CD14-positive monocyte (primary cell): ENCODE measurements around the gene RYR3. TPM values are rescaled to one million over a fixed set of nuclear protein-coding genes. Genes with fewer than 3 reads are reported as not detected.

Source experiments
- DNase-seq, 3 donors: peaks; one replicate each; pipeline ENCODE4 v3.0.0-alpha.2; 2011 to 2022
- H2AFZ ChIP-seq: 2 replicates; pipeline ENCODE4 v1.6.0; 2012; ENCODE audit warnings: mild to moderate bottlenecking, low read depth, low read length, inconsistent platforms; ENCODE audit not compliant: insufficient read depth, poor library complexity, severe bottlenecking
- H3K27ac ChIP-seq, 2 donors: 1 replicate in 1 of 2; 2 replicates in 1 of 2; pipeline ENCODE4 v1.5.1; 2012 to 2013; ENCODE audit warnings: low read length in 2 of 2, control low read depth in 1 of 2, inconsistent platforms in 1 of 2, low read depth in 1 of 2, mild to moderate bottlenecking in 1 of 2
- H3K27me3 ChIP-seq, 2 donors: one replicate each; pipeline versions ENCODE4 v1.6.0 to v1.6.1; 2011 to 2013; ENCODE audit warnings: low read length in 2 of 2; ENCODE audit not compliant: control insufficient read depth in 2 of 2, insufficient read depth in 2 of 2
- H3K36me3 ChIP-seq, 2 donors: replicated peaks in 1 of 2; 1 replicate in 1 of 2; 2 replicates in 1 of 2; pipeline versions ENCODE4 v1.5.1 to v1.6.1; 2012 to 2013; ENCODE audit warnings: low read length in 2 of 2, control low read depth in 1 of 2, inconsistent platforms in 1 of 2, mild to moderate bottlenecking in 1 of 2; ENCODE audit not compliant: insufficient read depth in 2 of 2, control insufficient read depth in 1 of 2
- H3K4me1 ChIP-seq, 2 donors: 1 replicate in 1 of 2; 2 replicates in 1 of 2; pipeline versions ENCODE4 v1.5.1 to v1.6.1; 2012 to 2013; ENCODE audit warnings: low read length in 2 of 2, control low read depth in 1 of 2, inconsistent platforms in 1 of 2, mild to moderate bottlenecking in 1 of 2, moderate library complexity in 1 of 2; ENCODE audit not compliant: insufficient read depth in 2 of 2, control insufficient read depth in 1 of 2
- H3K4me2 ChIP-seq: replicated peaks from 2 replicates; pipeline ENCODE3; 2012; ENCODE audit warnings: low read length, moderate library complexity, mild to moderate bottlenecking; ENCODE audit not compliant: poor library complexity, severe bottlenecking; ENCODE audit errors: extremely low read depth
- H3K4me3 ChIP-seq, 3 experiments: fragments of 200-600 bp in 1 of 3; sonication (generic) in 1 of 3; replicated peaks in 1 of 3; 1 replicate in 2 of 3; 2 replicates in 1 of 3; pipeline ENCODE4 v1.5.1; 2011 to 2013; ENCODE audit warnings: low read length in 3 of 3, mild to moderate bottlenecking in 3 of 3, control low read depth in 2 of 3, low read depth in 2 of 3, inconsistent platforms in 1 of 3, moderate library complexity in 1 of 3
- H3K79me2 ChIP-seq: 2 replicates; pipeline ENCODE4 v1.6.0; 2012; ENCODE audit warnings: mild to moderate bottlenecking, control low read depth, inconsistent platforms, low read length, moderate library complexity; ENCODE audit not compliant: insufficient read depth
- H3K9ac ChIP-seq: 2 replicates; pipeline ENCODE4 v1.6.0; 2017; ENCODE audit warnings: low read length, mild to moderate bottlenecking; ENCODE audit not compliant: insufficient read depth, poor library complexity, severe bottlenecking
- H3K9me3 ChIP-seq, 2 donors: replicated peaks in 1 of 2; 1 replicate in 1 of 2; 2 replicates in 1 of 2; pipeline versions ENCODE4 v1.5.1 to v1.6.1; 2012 to 2013; ENCODE audit warnings: low read length in 2 of 2, control low read depth in 1 of 2; ENCODE audit not compliant: control insufficient read depth in 1 of 2, insufficient read depth in 1 of 2
- H4K20me1 ChIP-seq: 2 replicates; pipeline ENCODE4 v1.6.0; 2012; ENCODE audit warnings: mild to moderate bottlenecking, low read length, control low read depth, moderate library complexity; ENCODE audit not compliant: insufficient read depth
- H3K27ac Mint-ChIP-seq, 7 donors: one replicate each; pipeline ENCODE4 v1.8.0; 2020; ENCODE audit warnings: mild to moderate bottlenecking in 7 of 7, mixed read lengths in 7 of 7, moderate library complexity in 6 of 7, inconsistent platforms in 2 of 7
- H3K27me3 Mint-ChIP-seq, 3 donors: one replicate each; pipeline ENCODE4 v1.8.0; 2021 to 2022; ENCODE audit warnings: low read depth in 3 of 3, mild to moderate bottlenecking in 3 of 3, mixed read lengths in 3 of 3, moderate library complexity in 3 of 3, inconsistent platforms in 1 of 3
- H3K36me3 Mint-ChIP-seq, 2 donors: one replicate each; pipeline ENCODE4 v1.8.0; 2020; ENCODE audit warnings: mixed read lengths in 2 of 2, inconsistent platforms in 1 of 2, mild to moderate bottlenecking in 1 of 2
- H3K4me1 Mint-ChIP-seq: one replicate; pipeline ENCODE4 v1.8.0; 2020; ENCODE audit warnings: mild to moderate bottlenecking, mixed read lengths
- H3K4me3 Mint-ChIP-seq, 2 donors: one replicate each; pipeline ENCODE4 v1.8.0; 2020; ENCODE audit warnings: mild to moderate bottlenecking in 2 of 2, mixed read lengths in 2 of 2, moderate library complexity in 1 of 2
- H3K9me3 Mint-ChIP-seq, 7 donors: one replicate each; pipeline ENCODE4 v1.8.0; 2020 to 2022; ENCODE audit warnings: mixed read lengths in 7 of 7, mild to moderate bottlenecking in 6 of 7, moderate library complexity in 6 of 7, inconsistent platforms in 2 of 7
- WGBS: methylation state at CpG from one replicate; pipeline ENCODE4 v1.1.5; 2013; ENCODE audit warnings: missing lambda C conversion rate; ENCODE audit not compliant: insufficient coverage; 5-methylcytosine and 5-hydroxymethylcytosine counted together
- intact Hi-C, 2 donors: fragments of 100-400 bp; cut with micrococcal nuclease; formaldehyde crosslinking; loops; one replicate each; pipeline versions ENCODE4 v1.15.0 to v1.15.1; 2023
- polyA plus RNA-seq, 3 donors: library from polyadenylated mRNA; depleted of rRNA in 1 of 3; unstranded in 2 of 3; stranded (reverse) in 1 of 3; fragments of 300-500 nt in 2 of 3; fragments of >200 nt in 1 of 3; fragmentation: Illumina TruSeq in 2 of 3; gene quantifications; 1 replicate in 2 of 3; 2 replicates in 1 of 3; pipeline ENCODE4 v1.2.3, GENCODE V29; 2012 to 2021
- TF ChIP-seq, protein P1 (sequence below): fragments of 200-600 bp; IDR thresholded peaks from one replicate; pipeline ENCODE4 v1.8.0; 2022; ENCODE audit warnings: antibody characterized with exemption, mild to moderate bottlenecking

RYR3 gene
- polyA plus RNA-seq, 3 donors, result not detected

DNA sequence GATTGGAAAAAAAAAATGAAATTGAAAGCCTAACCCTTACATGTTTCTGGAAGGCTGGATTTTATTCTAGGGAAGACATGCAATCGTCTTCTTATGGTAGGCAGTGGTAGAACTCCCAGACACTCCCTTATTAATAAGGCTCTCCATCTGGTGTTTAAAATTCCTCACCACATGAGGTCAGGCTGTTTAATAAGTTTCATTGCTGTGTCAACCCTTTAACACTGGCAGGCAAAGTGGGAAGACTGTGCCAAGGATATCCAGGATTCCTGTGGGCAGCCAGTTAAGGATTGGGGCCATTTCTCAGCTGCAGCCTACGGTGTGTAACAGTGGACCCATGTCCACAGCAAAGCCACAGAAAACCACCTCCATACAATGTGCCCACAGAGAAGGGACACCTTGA lies 432.0 kb downstream of the RYR3 start:
- H3K4me3 Mint-ChIP-seq, result no peak overlapping the region
- TF ChIP-seq, protein P1, sequence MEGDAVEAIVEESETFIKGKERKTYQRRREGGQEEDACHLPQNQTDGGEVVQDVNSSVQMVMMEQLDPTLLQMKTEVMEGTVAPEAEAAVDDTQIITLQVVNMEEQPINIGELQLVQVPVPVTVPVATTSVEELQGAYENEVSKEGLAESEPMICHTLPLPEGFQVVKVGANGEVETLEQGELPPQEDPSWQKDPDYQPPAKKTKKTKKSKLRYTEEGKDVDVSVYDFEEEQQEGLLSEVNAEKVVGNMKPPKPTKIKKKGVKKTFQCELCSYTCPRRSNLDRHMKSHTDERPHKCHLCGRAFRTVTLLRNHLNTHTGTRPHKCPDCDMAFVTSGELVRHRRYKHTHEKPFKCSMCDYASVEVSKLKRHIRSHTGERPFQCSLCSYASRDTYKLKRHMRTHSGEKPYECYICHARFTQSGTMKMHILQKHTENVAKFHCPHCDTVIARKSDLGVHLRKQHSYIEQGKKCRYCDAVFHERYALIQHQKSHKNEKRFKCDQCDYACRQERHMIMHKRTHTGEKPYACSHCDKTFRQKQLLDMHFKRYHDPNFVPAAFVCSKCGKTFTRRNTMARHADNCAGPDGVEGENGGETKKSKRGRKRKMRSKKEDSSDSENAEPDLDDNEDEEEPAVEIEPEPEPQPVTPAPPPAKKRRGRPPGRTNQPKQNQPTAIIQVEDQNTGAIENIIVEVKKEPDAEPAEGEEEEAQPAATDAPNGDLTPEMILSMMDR, result no peak
- H3K4me3 ChIP-seq, result no peak overlapping the region
- no peaks in the 10 kb centered on the region for H3K9me3 ChIP-seq
- H3K4me2 ChIP-seq, result no peak overlapping the region
- no peak overlapping the region for H3K9ac ChIP-seq
- no peaks in the 10 kb centered on the region for H3K27me3 ChIP-seq
- no peaks in the 10 kb centered on the region for H4K20me1 ChIP-seq
- DNase-seq, result no peak
- H3K36me3 Mint-ChIP-seq, result no peaks in the 10 kb centered on the region
- H3K79me2 ChIP-seq, result no peaks in the 10 kb centered on the region
- H3K36me3 ChIP-seq, result no peaks in the 10 kb centered on the region
- intact Hi-C loops, result no loop called here
- no peak overlapping the region for H3K27ac Mint-ChIP-seq
- no peaks in the 10 kb centered on the region for H3K4me1 ChIP-seq
- 80% methylated on average over 1 of the region's 2 CpGs for WGBS
- peaks cover 0 to 2% (median 2%) of the 10 kb centered on the region in 3 donors for H3K27me3 Mint-ChIP-seq
- H3K4me1 Mint-ChIP-seq, result peaks cover 5% of the 10 kb centered on the region
- no peak overlapping the region for H3K27ac ChIP-seq
- H2AFZ ChIP-seq, result no peak overlapping the region
- H3K9me3 Mint-ChIP-seq, result peaks cover 0 to 1% (median 0%) of the 10 kb centered on the region in 7 donors

DNA sequence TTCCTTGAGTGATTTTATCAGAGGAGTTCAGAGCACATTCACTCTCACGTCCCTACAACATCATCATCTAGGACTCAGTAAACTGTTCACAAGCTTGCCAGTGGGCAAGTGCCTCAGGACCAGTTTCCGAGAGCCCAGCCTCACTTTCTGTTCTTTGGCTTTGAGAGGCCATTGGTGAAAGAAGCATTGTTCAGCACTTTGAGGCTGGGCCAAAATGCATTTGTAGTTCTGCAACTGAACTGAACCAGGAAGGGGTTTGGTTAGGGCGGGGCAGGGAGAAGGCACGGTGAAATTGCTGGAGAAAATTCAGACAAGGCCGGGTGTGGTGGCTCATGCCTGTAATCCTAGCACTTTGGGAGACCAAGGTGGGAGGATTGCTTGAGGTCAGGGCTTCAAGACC lies 435.4 kb downstream of the RYR3 start:
- Histone ChIP-seq H3K9ac (no peak overlapping the region), H3K4me2 (no peak overlapping the region), H3K4me3 (no peak overlapping the region), H2AFZ (peak overlapping the region; percentile 19), H3K27ac (no peak overlapping the region), H3K4me1 (no peaks in the 10 kb centered on the region), H3K9me3 (no peaks in the 10 kb centered on the region), H3K79me2 (no peaks in the 10 kb centered on the region), H3K27me3 (no peaks in the 10 kb centered on the region), H3K36me3 (no peaks in the 10 kb centered on the region), H4K20me1 (no peaks in the 10 kb centered on the region)
- no peak for DNase-seq
- Mint-ChIP-seq H3K27ac (no peak overlapping the region), H3K4me3 (no peak overlapping the region), H3K4me1 (peaks cover 4% of the 10 kb centered on the region), H3K27me3 (no peaks in the 10 kb centered on the region), H3K9me3 (peaks cover 0 to 4% (median 0%) of the 10 kb centered on the region in 7 donors), H3K36me3 (no peaks in the 10 kb centered on the region)
- 55% methylated on average over 3 of the region's 5 CpGs for WGBS
- TF ChIP-seq, protein P1, result no peak
- intact Hi-C loops, result no loop called here
